NCI-H345 (cell line): Measurements from ENCODE around the gene KIAA1614.
A peak's percentile ranks its signal among the peaks of the same experiment; 100 is the strongest.
"Not testable (repeated sequence)": the region's sequence is repeated elsewhere in the genome, so short reads cannot be mapped to it uniquely, and the experiment has no call there.

Experiments used
- DNase-seq: peaks from one replicate; lab custom pipeline; 2025; lab: John Stamatoyannopoulos, UW

Gene KIAA1614

GRCh38 chr1:180961622-180962021 is 48.9 kb downstream of the KIAA1614 start:
- DNase-seq, result no peak

GRCh38 chr1:180962178-180962577 is 49.5 kb downstream of the KIAA1614 start:
- DNase-seq, result peak; percentile 50

GRCh38 chr1:180964056-180964455 is 51.4 kb downstream of the KIAA1614 start:
- no peak for DNase-seq

- peak; percentile 55 for DNase-seq
Observed at GRCh38 chr1:180964595-180964994, 51.9 kb downstream of the KIAA1614 start.

GRCh38 chr1:180966312-180966711 is 53.6 kb downstream of the KIAA1614 start:
- no peak for DNase-seq

- DNase-seq, result no peak
Observed at GRCh38 chr1:180966744-180967536, 54.2 kb downstream of the KIAA1614 start.

GRCh38 chr1:180967558-180967957 is 54.9 kb downstream of the KIAA1614 start:
- DNase-seq, result no peak

- DNase-seq, result not testable (repeated sequence)
Observed at GRCh38 chr1:180968834-180969233, 56.1 kb downstream of the KIAA1614 start.

GRCh38 chr1:180969434-180969833 is 56.7 kb downstream of the KIAA1614 start:
- DNase-seq, result no peak

- no peak for DNase-seq
Observed at GRCh38 chr1:180970333-180971079, 57.8 kb downstream of the KIAA1614 start.

GRCh38 chr1:180971273-180971997 is 58.7 kb downstream of the KIAA1614 start:
- DNase-seq, result no peak

GRCh38 chr1:180973369-180973768 is 60.7 kb downstream of the KIAA1614 start:
- no peak for DNase-seq

GRCh38 chr1:180974236-180974635 is 61.5 kb downstream of the KIAA1614 start:
- DNase-seq, result no peak

GRCh38 chr1:180975551-180975950 is 62.9 kb downstream of the KIAA1614 start:
- DNase-seq, result no peak

GRCh38 chr1:180976191-180976590 is 63.5 kb downstream of the KIAA1614 start:
- no peak for DNase-seq

GRCh38 chr1:180976732-180977357 is 64.1 kb downstream of the KIAA1614 start:
- DNase-seq, result no peak

GRCh38 chr1:180981596-180982387 is 69.1 kb downstream of the KIAA1614 start:
- no peak for DNase-seq

- peak; percentile 35 for DNase-seq
Observed at GRCh38 chr1:180982422-180982821, 69.7 kb downstream of the KIAA1614 start.

- peak; percentile 94 for DNase-seq
Observed at GRCh38 chr1:180988253-180988752, 75.6 kb downstream of the KIAA1614 start.

GRCh38 chr1:180994262-180994661 is 81.6 kb downstream of the KIAA1614 start:
- DNase-seq, result peak; percentile 35
